COLO668 (cell line): ENCODE results near the gene WTIP.
"Not testable (repeated sequence)": the region's sequence is repeated elsewhere in the genome, so short reads cannot be mapped to it uniquely, and the experiment has no call there.

ENCODE experiments used
- DNase-seq: peaks from one replicate; lab custom pipeline; 2025; ENCODE audit not compliant: unreplicated experiment; lab: John Stamatoyannopoulos, UW

WTIP gene

GRCh38 chr19:34480971-34481841 is at the start of gene WTIP:
Gene WTIP, plus strand, starts transcription at chr19:34481758. Its CDS starts 217 bp downstream, at chr19:34481975.
- no peak for DNase-seq

- DNase-seq = no peak
Observed at GRCh38 chr19:34432797-34433196, 48.8 kb upstream of the WTIP start.

GRCh38 chr19:34436716-34437115 is 44.8 kb upstream of the WTIP start:
- no peak for DNase-seq

GRCh38 chr19:34448191-34448590 is 33.4 kb upstream of the WTIP start:
- DNase-seq = no peak

- no peak for DNase-seq
Observed at GRCh38 chr19:34452723-34453122, 28.8 kb upstream of the WTIP start.

- DNase-seq = no peak
Observed at GRCh38 chr19:34454091-34454490, 27.5 kb upstream of the WTIP start.

- no peak for DNase-seq
Observed at GRCh38 chr19:34454685-34455084, 26.9 kb upstream of the WTIP start.

GRCh38 chr19:34455783-34456480 is 25.6 kb upstream of the WTIP start:
- DNase-seq = not testable (repeated sequence)

GRCh38 chr19:34457446-34457845 is 24.1 kb upstream of the WTIP start:
- no peak for DNase-seq

GRCh38 chr19:34458677-34459076 is 22.9 kb upstream of the WTIP start:
- no peak for DNase-seq

GRCh38 chr19:34459614-34460013 is 21.9 kb upstream of the WTIP start:
- DNase-seq = peak; percentile 6

GRCh38 chr19:34461375-34462100 is 20.0 kb upstream of the WTIP start:
- DNase-seq = no peak

- not testable (repeated sequence) for DNase-seq
Observed at GRCh38 chr19:34464785-34465184, 16.8 kb upstream of the WTIP start.

- DNase-seq = no peak
Observed at GRCh38 chr19:34468409-34468808, 13.1 kb upstream of the WTIP start.

- DNase-seq = not testable (repeated sequence)
Observed at GRCh38 chr19:34469026-34469425, 12.5 kb upstream of the WTIP start.

- DNase-seq = no peak
Observed at GRCh38 chr19:34471906-34472700, 9.5 kb upstream of the WTIP start.

- no peak for DNase-seq
Observed at GRCh38 chr19:34474233-34474989, 7.1 kb upstream of the WTIP start.

GRCh38 chr19:34475026-34475974 is 6.3 kb upstream of the WTIP start:
- no peak for DNase-seq
